H9 (cell line): ENCODE data around the gene TTLL1. TPM values are rescaled to one million over a fixed set of nuclear protein-coding genes. Genes with fewer than 3 reads are reported as not detected.
A peak's percentile ranks its signal among the peaks of the same experiment; 100 is the strongest.

Experiments
- DNase-seq: peaks from one replicate; pipeline ENCODE4 v3.0.0-alpha.2; 2017
- H2AFZ ChIP-seq: one replicate; pipeline ENCODE4 v1.6.1; 2013; ENCODE audit warnings: mild to moderate bottlenecking, low read length, control low read depth, moderate library complexity
- H2AK5ac ChIP-seq: 2 replicates; pipeline ENCODE4 v1.6.1; 2013; ENCODE audit warnings: low read length, control low read depth, mixed read lengths; ENCODE audit not compliant: insufficient read length
- H2BK120ac ChIP-seq: one replicate; pipeline ENCODE4 v1.6.1; 2013; ENCODE audit warnings: low read depth, mild to moderate bottlenecking, low read length, control low read depth, inconsistent platforms; ENCODE audit not compliant: poor library complexity, severe bottlenecking
- H2BK12ac ChIP-seq: 2 replicates; pipeline ENCODE4 v1.6.1; 2013; ENCODE audit warnings: low read length, control low read depth, mixed read lengths, low read depth; ENCODE audit not compliant: insufficient read length
- H2BK15ac ChIP-seq: 2 replicates; pipeline ENCODE4 v1.6.1; 2013; ENCODE audit warnings: low read depth, low read length, control low read depth
- H2BK20ac ChIP-seq: one replicate; pipeline ENCODE4 v1.6.1; 2013; ENCODE audit warnings: low read depth, mild to moderate bottlenecking, low read length, control low read depth, inconsistent platforms; ENCODE audit not compliant: poor library complexity, severe bottlenecking
- H2BK5ac ChIP-seq: 2 replicates; pipeline ENCODE4 v1.6.1; 2013; ENCODE audit warnings: low read length, control low read depth, mixed read lengths; ENCODE audit not compliant: insufficient read length
- H3K14ac ChIP-seq: 2 replicates; pipeline ENCODE4 v1.6.1; 2013; ENCODE audit warnings: low read length, control low read depth; ENCODE audit not compliant: insufficient read depth
- H3K18ac ChIP-seq: 2 replicates; pipeline ENCODE4 v1.6.1; 2013; ENCODE audit warnings: low read depth, mild to moderate bottlenecking, mixed read lengths, low read length, control low read depth; ENCODE audit not compliant: insufficient read length
- H3K23ac ChIP-seq: 2 replicates; pipeline ENCODE4 v1.6.1; 2013; ENCODE audit warnings: low read length, control low read depth, mixed read lengths, low read depth; ENCODE audit not compliant: insufficient read length
- H3K23me2 ChIP-seq: 2 replicates; pipeline ENCODE4 v1.6.1; 2013; ENCODE audit warnings: low read depth, mild to moderate bottlenecking, mixed read lengths, low read length, control low read depth; ENCODE audit not compliant: insufficient read length, poor library complexity, severe bottlenecking
- H3K27ac ChIP-seq: 2 replicates; pipeline ENCODE4 v1.5.1; 2013; ENCODE audit warnings: low read length, control low read depth, mixed read lengths, low read depth; ENCODE audit not compliant: insufficient read length
- H3K27me3 ChIP-seq: 2 replicates; pipeline ENCODE4 v1.6.1; 2013; ENCODE audit warnings: low read length, control low read depth, inconsistent platforms; ENCODE audit not compliant: insufficient read depth
- H3K4ac ChIP-seq: 2 replicates; pipeline ENCODE4 v1.6.1; 2013; ENCODE audit warnings: low read depth, mild to moderate bottlenecking, control low read depth, inconsistent platforms, low read length, moderate library complexity
- H3K4me1 ChIP-seq: 2 replicates; pipeline ENCODE4 v1.6.1; 2013; ENCODE audit warnings: low read length, control low read depth, inconsistent platforms; ENCODE audit not compliant: insufficient read depth
- H3K4me2 ChIP-seq: 2 replicates; pipeline ENCODE4 v1.6.1; 2013; ENCODE audit warnings: low read length, control low read depth, mixed read lengths; ENCODE audit not compliant: insufficient read length, insufficient read depth
- H3K56ac ChIP-seq: 2 replicates; pipeline ENCODE4 v1.6.1; 2013; ENCODE audit warnings: low read depth, mild to moderate bottlenecking, mixed read lengths, low read length, control low read depth; ENCODE audit not compliant: insufficient read length
- H3K79me1 ChIP-seq: 2 replicates; pipeline ENCODE4 v1.6.1; 2013; ENCODE audit warnings: low read depth, mild to moderate bottlenecking, moderate library complexity, low read length, control low read depth, inconsistent platforms; ENCODE audit not compliant: insufficient read depth, poor library complexity, severe bottlenecking
- H3K79me2 ChIP-seq: 2 replicates; pipeline ENCODE4 v1.6.1; 2013; ENCODE audit warnings: low read length, control low read depth, inconsistent platforms; ENCODE audit not compliant: insufficient read depth
- H3K9ac ChIP-seq: 2 replicates; pipeline ENCODE4 v1.6.1; 2013; ENCODE audit warnings: low read length, control low read depth, mixed read lengths; ENCODE audit not compliant: insufficient read length; ENCODE audit errors: extremely low read depth
- H3K9me3 ChIP-seq: one replicate; pipeline ENCODE4 v1.6.1; 2013; ENCODE audit warnings: low read depth, low read length, inconsistent platforms; ENCODE audit not compliant: control insufficient read depth
- H3T11ph ChIP-seq: one replicate; pipeline ENCODE4 v1.6.1; 2013; ENCODE audit warnings: mild to moderate bottlenecking, low read length, control low read depth, inconsistent platforms
- H4K20me1 ChIP-seq: one replicate; pipeline ENCODE4 v1.6.1; 2013; ENCODE audit not compliant: control insufficient read depth, insufficient read length, insufficient read depth
- H4K5ac ChIP-seq: 2 replicates; pipeline ENCODE4 v1.6.1; 2013; ENCODE audit warnings: low read depth, mild to moderate bottlenecking, mixed read lengths, low read length, control low read depth; ENCODE audit not compliant: insufficient read length
- H4K8ac ChIP-seq: replicated peaks from 2 replicates; pipeline ENCODE4 v1.6.1; 2013; ENCODE audit warnings: low read length, control low read depth, mixed read lengths, low read depth; ENCODE audit not compliant: insufficient read length
- H4K91ac ChIP-seq: 2 replicates; pipeline ENCODE4 v1.6.1; 2013; ENCODE audit warnings: low read depth, mild to moderate bottlenecking, moderate library complexity, mixed read lengths, low read length, control low read depth; ENCODE audit not compliant: insufficient read length
- H3K27ac Mint-ChIP-seq, 3 experiments: 2 replicates in 2 of 3; 3 replicates in 1 of 3; pipeline ENCODE4 v1.8.0; 2020 to 2021; ENCODE audit warnings: mixed read lengths in 3 of 3, mild to moderate bottlenecking in 1 of 3, moderate library complexity in 1 of 3
- H3K27me3 Mint-ChIP-seq: 2 replicates; pipeline ENCODE4 v1.8.0; 2021; ENCODE audit warnings: low read depth, mild to moderate bottlenecking, moderate library complexity, mixed read lengths
- H3K36me3 Mint-ChIP-seq, 3 experiments: 2 replicates in 2 of 3; 3 replicates in 1 of 3; pipeline ENCODE4 v1.8.0; 2020 to 2021; ENCODE audit warnings: low read depth in 3 of 3, mixed read lengths in 3 of 3; ENCODE audit not compliant: insufficient read depth in 1 of 3
- H3K4me1 Mint-ChIP-seq, 2 experiments: 2 replicates each; pipeline ENCODE4 v1.8.0; 2020; ENCODE audit warnings: mixed read lengths in 2 of 2
- H3K4me3 Mint-ChIP-seq, 2 experiments: 2 replicates in 1 of 2; 3 replicates in 1 of 2; pipeline ENCODE4 v1.8.0; 2020 to 2021; ENCODE audit warnings: mild to moderate bottlenecking in 2 of 2, mixed read lengths in 2 of 2, moderate library complexity in 1 of 2
- H3K9me3 Mint-ChIP-seq, 2 experiments: 2 replicates in 1 of 2; 3 replicates in 1 of 2; pipeline ENCODE4 v1.8.0; 2020; ENCODE audit warnings: mild to moderate bottlenecking in 2 of 2, mixed read lengths in 2 of 2, moderate library complexity in 1 of 2
- CTCF ChIP-seq: fragments of 200-600 bp; sonication (generic); conservative IDR thresholded peaks from 3 replicates; pipeline ENCODE4 v1.8.0; 2021; ENCODE audit warnings: antibody characterized with exemption, mild to moderate bottlenecking
- WGBS: extraction: QIAGEN DNeasy Blood & Tissue Kit; methylation state at CpG from one replicate; pipeline ENCODE4 v1.1.7; 2013; ENCODE audit warnings: missing lambda C conversion rate, low lambda C conversion rate, mixed read lengths; ENCODE audit not compliant: insufficient read length; ENCODE audit errors: extremely low coverage; 5-methylcytosine and 5-hydroxymethylcytosine counted together
- total RNA-seq: library from RNA; stranded (reverse); gene quantifications from 2 replicates; pipeline ENCODE4 v1.2.1, GENCODE V29; 2021

TTLL1 gene
- total RNA-seq, 1 experiment from 2014 or later = 4.1 TPM

GRCh38 chr22:43080616-43081015, 8.6 kb downstream of the TTLL1 start:
- no peak overlapping the region for H3K14ac ChIP-seq
- Mint-ChIP-seq H3K27ac (peak overlapping the region in 1 of 3 experiments; percentile 83; a peak in 1 of 7 replicates), H3K36me3 (peaks cover 0 to 5% (median 0%) of the 10 kb centered on the region in 3 experiments; a peak in 1 of 7 replicates), H3K4me3 (no peak overlapping the region), H3K4me1 (peaks cover 0 to 3% of the 10 kb centered on the region in 2 experiments; a peak in 1 of 4 replicates), H3K9me3 (no peaks in the 10 kb centered on the region), H3K27me3 (no peaks in the 10 kb centered on the region; the same call in none of the 2 replicates)
- no peak overlapping the region for H3K56ac ChIP-seq
- H2BK15ac ChIP-seq = no peak overlapping the region
- H2AFZ ChIP-seq = no peak overlapping the region
- TF ChIP-seq CTCF = no peak
- no peaks in the 10 kb centered on the region for H3K4me1 ChIP-seq
- no peak overlapping the region for H3T11ph ChIP-seq
- H2BK120ac ChIP-seq = no peak overlapping the region
- no peak overlapping the region for H2BK5ac ChIP-seq
- no peak overlapping the region for H3K4ac ChIP-seq
- no peak overlapping the region for H3K23ac ChIP-seq
- no peaks in the 10 kb centered on the region for H3K23me2 ChIP-seq
- no peaks in the 10 kb centered on the region for H3K79me1 ChIP-seq
- H2BK12ac ChIP-seq = no peak overlapping the region
- H3K27me3 ChIP-seq = no peaks in the 10 kb centered on the region
- no peaks in the 10 kb centered on the region for H3K9me3 ChIP-seq
- no peak for DNase-seq
- no peak overlapping the region for H3K27ac ChIP-seq
- H4K8ac ChIP-seq = no peak overlapping the region
- no peak overlapping the region for H2AK5ac ChIP-seq
- H4K5ac ChIP-seq = no peak overlapping the region
- H3K4me2 ChIP-seq = no peak overlapping the region
- H2BK20ac ChIP-seq = no peak overlapping the region
- H3K18ac ChIP-seq = no peak overlapping the region
- no peaks in the 10 kb centered on the region for H3K79me2 ChIP-seq
- H3K9ac ChIP-seq = no peak overlapping the region
- no CpG with 5 or more reads among the region's 2 CpGs for WGBS
- no peaks in the 10 kb centered on the region for H4K20me1 ChIP-seq
- no peak overlapping the region for H4K91ac ChIP-seq
